Measurements from ENCODE around the gene KLF13. TPM values are rescaled to one million over a fixed set of nuclear protein-coding genes. Genes with fewer than 3 reads are reported as not detected.
A peak's percentile ranks its signal among the peaks of the same experiment; 100 is the strongest.

The KLF13 gene
- total RNA-seq, 2 experiments from 2014 or later: 134 to 145 TPM

DNA sequence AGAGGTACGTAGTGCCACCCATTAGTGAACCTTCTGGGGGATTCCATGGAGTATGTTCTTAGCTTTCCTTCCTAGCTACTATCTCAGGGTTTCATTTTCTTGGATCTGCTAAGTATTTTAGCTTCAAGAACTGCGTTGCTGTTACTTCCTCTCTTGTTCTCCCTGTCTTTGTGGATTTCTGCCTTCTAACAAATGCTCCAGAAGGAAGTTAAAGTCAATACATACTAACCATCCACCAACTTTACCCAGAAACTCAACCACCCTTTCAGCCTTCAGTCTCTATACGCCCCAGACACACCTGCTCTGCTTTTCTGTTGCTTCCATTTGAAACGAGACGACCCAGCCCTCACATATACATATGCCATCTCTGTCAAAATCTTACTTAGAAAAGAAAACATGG is 2.4 kb upstream of the KLF13 start:
- DNase-seq: no peak
- H3K4me3 Mint-ChIP-seq: peak overlapping the region; percentile 88
- intact Hi-C loops (cut with micrococcal nuclease): loop anchor here (10.0 kb wide), 1 partner anchor 329 kb away; the partner anchor contains the start of gene MTMR10
- CTCF ChIA-PET: interaction anchor here (1.0 to 1.8 kb wide), 3 partner anchors 61 to 111 kb away, joined by 3 to 6 read pairs (median 4); no protein-coding TSS in a partner anchor
- peaks cover 17% of the 10 kb centered on the region for H3K4me1 Mint-ChIP-seq (ENCODE audit: low read depth)
- H3K27me3 Mint-ChIP-seq: no peaks in the 10 kb centered on the region
- POLR2A ChIA-PET: no interaction called here
- peaks cover 10% of the 10 kb centered on the region for H3K36me3 Mint-ChIP-seq
- peaks cover 7% of the 10 kb centered on the region for H3K9me3 Mint-ChIP-seq
- H3K27ac Mint-ChIP-seq: peak overlapping the region; percentile 91

DNA sequence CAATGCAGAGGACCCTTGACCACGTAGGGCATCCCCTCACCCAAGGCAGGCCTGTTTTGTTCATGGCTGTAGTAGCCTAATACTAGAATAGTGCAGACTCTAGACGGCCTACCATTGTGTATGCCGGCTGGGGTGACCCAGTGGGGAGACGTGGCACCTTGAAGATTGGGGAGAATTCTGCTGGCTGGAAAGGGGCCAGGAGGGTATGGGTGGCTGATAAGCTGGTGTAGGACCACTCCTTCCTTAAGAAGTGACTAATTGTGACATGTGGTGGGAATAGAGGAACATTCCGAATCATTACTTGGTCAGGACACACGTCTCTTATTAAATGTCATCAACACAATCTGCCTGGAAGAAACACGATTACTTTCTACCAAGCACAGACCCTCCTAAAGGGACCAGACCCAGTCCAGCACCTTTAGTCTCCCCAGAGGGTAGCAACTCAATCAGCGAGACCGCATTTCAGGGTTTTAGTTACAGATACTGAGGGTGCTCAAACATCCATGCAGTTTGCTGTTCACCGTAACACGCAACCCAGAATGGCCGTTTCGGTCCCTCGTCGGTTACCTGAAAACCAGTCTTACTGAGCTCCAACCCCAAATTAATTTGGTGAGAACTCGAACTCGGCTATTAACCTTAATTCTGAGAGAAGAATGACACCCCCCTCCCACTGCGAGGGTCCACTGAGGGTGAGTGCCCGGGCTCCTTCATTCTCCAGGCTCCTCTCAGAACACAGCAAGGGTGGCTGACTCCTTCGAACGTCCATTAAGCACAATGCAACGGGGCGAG is 1.6 kb upstream of the KLF13 start:
- peak overlapping the region; percentile 91 for H3K27ac Mint-ChIP-seq
- H3K36me3 Mint-ChIP-seq: peaks cover 15% of the 10 kb centered on the region
- no peaks in the 10 kb centered on the region for H3K27me3 Mint-ChIP-seq
- intact Hi-C loops (cut with micrococcal nuclease): loop anchor here (10.0 kb wide), 1 partner anchor 330 kb away; the partner anchor contains the start of gene MTMR10
- H3K9me3 Mint-ChIP-seq: peaks cover 7% of the 10 kb centered on the region
- peaks cover 22% of the 10 kb centered on the region for H3K4me1 Mint-ChIP-seq (ENCODE audit: low read depth)
- DNase-seq: no peak
- ChIA-PET CTCF (interaction anchor here (0.6 to 2.3 kb wide), 7 partner anchors 38 to 347 kb away, joined by 3 to 18 read pairs (median 3); no protein-coding TSS in a partner anchor), POLR2A (interaction anchor here (1.2 to 3.0 kb wide), 7 partner anchors 17 to 110 kb away, joined by 3 to 31 read pairs (median 13); no protein-coding TSS in a partner anchor)
- H3K4me3 Mint-ChIP-seq: peak overlapping the region; percentile 88

DNA sequence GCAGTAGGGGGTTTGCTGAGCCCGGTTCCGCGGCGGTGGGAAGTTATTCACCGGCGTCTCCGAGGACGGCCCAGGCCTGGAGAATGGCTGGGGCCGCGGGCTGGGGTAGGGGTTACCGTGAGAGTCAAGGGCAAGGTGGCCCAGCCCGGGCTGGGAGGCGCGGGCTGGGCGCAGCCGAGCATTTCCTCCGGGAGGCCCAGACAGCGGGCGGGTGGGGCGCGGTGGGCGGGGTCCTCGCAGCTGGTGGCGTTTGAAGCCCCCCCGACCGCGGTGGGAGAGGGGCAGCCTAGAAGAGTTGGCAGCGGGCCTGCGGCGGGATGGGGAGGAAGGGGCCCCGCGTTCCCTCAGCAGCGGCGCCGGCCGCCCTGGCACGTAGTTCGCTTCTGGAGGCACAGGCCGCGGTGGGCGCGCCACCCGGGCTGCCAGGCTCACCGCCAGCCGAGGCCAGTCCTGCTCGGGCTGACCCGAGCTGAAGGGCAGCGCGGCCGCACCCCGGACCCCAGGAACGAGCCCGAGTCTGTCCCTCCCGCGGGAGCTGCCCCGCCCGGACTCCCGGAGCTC is 960 bp upstream of the KLF13 start:
- CTCF ChIA-PET: interaction anchor here (1.0 to 2.3 kb wide), 7 partner anchors 14 to 163 kb away, joined by 3 to 18 read pairs (median 6); no protein-coding TSS in a partner anchor

DNA sequence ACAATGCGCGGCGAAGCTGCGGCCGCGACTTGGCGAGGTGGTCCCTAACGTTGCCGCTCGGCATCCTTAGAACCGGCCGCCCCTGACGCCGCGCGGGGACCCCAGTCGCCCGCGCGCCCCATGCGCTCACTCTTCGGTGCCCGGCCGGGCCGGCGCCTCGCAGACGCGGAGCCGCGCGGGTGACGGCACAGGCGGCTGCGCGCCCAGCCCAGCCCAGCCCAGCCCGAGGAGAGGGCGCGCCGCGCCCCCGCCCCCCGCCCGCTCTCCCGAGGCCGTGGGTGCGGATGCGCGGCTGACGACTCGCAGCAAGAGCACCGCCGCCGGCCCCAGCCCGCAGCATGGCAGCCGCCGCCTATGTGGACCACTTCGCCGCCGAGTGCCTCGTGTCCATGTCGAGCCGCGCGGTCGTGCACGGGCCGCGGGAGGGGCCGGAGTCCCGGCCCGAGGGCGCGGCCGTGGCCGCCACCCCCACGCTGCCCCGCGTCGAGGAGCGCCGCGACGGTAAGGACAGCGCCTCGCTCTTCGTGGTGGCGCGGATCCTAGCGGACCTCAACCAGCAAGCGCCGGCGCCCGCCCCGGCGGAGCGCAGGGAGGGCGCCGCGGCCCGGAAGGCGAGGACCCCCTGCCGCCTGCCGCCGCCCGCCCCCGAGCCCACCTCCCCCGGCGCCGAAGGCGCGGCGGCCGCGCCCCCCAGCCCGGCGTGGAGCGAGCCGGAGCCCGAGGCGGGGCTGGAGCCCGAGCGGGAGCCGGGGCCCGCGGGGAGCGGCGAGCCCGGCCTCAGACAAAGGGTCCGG is 437 bp downstream of the KLF13 start:
- Mint-ChIP-seq H3K9me3 (no peaks in the 10 kb centered on the region), H3K36me3 (peaks cover 19% of the 10 kb centered on the region), H3K27ac (no peak overlapping the region), H3K4me1 (ENCODE audit: low read depth) (peaks cover 40% of the 10 kb centered on the region), H3K27me3 (no peaks in the 10 kb centered on the region), H3K4me3 (no peak overlapping the region)
- CTCF ChIA-PET: interaction anchor here (0.7 to 2.3 kb wide), 8 partner anchors 19 to 161 kb away, joined by 3 to 18 read pairs (median 7); no protein-coding TSS in a partner anchor
- POLR2A ChIA-PET: interaction anchor here (0.7 to 3.0 kb wide), 16 partner anchors 10 to 163 kb away, joined by 3 to 31 read pairs (median 4); no protein-coding TSS in a partner anchor
- intact Hi-C loops (cut with micrococcal nuclease): loop anchor here (1.0 to 10.0 kb wide), 7 partner anchors 34 to 332 kb away; partner anchors contain the start of gene MTMR10
- peak; percentile 78 for DNase-seq

More for the DNA sequence above, 960 bp upstream of the KLF13 start:
- Mint-ChIP-seq H3K27me3 (no peaks in the 10 kb centered on the region), H3K9me3 (peaks cover 7% of the 10 kb centered on the region), H3K27ac (peak overlapping the region; percentile 91), H3K4me1 (ENCODE audit: low read depth) (peaks cover 26% of the 10 kb centered on the region), H3K4me3 (peak overlapping the region; percentile 88), H3K36me3 (peaks cover 19% of the 10 kb centered on the region)
- peak; percentile 65 for DNase-seq
- POLR2A ChIA-PET: interaction anchor here (0.7 to 3.0 kb wide), 15 partner anchors 9 to 158 kb away, joined by 3 to 31 read pairs (median 3); no protein-coding TSS in a partner anchor
- intact Hi-C loops (cut with micrococcal nuclease): loop anchor here (1.0 to 10.0 kb wide), 7 partner anchors 36 to 331 kb away; partner anchors contain the start of gene MTMR10

DNA sequence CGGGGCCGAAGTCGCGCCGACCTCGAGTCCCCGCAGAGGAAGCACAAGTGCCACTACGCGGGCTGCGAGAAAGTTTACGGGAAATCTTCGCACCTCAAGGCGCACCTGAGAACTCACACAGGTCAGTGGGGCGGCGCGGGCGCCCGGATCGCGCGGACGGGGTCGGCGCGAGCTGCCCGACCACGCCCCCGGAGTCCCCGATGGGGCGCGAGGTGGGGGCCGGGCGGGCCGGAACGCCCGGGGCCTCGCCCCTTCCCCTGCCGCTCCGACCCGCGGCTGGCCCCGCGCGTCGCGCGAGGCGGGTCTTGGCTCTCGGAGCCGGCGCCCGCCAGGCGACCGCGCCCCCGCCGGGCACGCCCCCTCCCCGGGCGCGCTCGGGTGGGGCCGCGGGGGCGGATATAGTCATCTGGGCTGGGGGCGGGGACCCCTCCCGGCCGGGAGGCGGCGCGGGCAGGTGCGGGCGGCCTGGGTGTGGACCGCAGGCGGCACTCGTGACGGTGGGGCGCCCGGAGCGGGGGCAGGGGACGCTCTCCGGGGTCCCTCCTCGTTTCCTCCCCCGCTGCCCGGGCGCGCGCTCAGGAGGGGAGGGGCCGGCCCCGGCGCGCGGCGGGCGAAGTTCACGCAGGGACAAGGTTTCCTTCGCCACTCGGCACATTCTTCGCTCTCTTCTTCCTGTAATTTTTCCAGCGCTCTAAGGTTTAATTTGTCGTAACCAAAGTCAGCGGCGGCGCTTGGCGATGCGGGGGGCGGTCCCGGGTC is 1.2 kb downstream of the KLF13 start:
- Mint-ChIP-seq H3K9me3 (no peaks in the 10 kb centered on the region), H3K27me3 (no peaks in the 10 kb centered on the region), H3K27ac (peak overlapping the region; percentile 85), H3K4me1 (ENCODE audit: low read depth) (peaks cover 48% of the 10 kb centered on the region), H3K36me3 (peaks cover 19% of the 10 kb centered on the region), H3K4me3 (peak overlapping the region; percentile 87)
- intact Hi-C loops (cut with micrococcal nuclease): loop anchor here (1.0 to 10.0 kb wide), 4 partner anchors 14 to 333 kb away; partner anchors contain the start of gene MTMR10
- ChIA-PET CTCF (interaction anchor here (0.8 to 2.0 kb wide), 3 partner anchors 11 to 113 kb away, joined by 4 to 9 read pairs (median 9); no protein-coding TSS in a partner anchor), POLR2A (interaction anchor here (1.1 to 3.0 kb wide), 8 partner anchors 19 to 145 kb away, joined by 3 to 31 read pairs (median 10); no protein-coding TSS in a partner anchor)
- peak; percentile 75 for DNase-seq

DNA sequence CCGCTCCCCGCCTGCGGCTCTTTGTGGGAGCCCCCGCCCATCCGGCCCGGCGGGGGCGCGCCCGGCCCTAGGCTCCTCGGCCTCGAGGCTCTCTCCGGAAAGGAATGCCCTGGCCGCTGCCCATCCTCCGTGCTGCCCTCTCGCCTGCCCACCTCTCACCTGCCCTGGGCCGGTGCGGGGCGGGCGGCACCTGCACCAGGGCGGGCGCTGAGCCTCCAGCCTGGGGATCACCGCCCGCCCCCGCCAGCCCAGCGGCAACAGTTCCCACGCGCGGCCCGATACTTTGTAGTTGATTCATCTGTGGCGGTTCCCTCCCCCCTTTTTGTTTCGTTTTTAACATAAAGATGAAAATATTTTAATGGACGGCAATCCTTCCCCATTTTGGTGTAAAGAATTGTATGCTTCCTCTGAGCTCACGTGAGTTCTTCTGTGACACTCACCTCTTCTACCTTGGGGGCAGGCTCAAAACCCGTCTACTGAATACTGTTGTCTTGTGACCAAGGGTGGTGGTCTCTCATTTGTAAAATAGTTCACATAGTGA is 1.9 kb downstream of the KLF13 start:
- Mint-ChIP-seq H3K4me1 (ENCODE audit: low read depth) (peaks cover 54% of the 10 kb centered on the region), H3K9me3 (no peaks in the 10 kb centered on the region), H3K4me3 (peak overlapping the region; percentile 87), H3K36me3 (peaks cover 19% of the 10 kb centered on the region), H3K27ac (peak overlapping the region; percentile 85), H3K27me3 (no peaks in the 10 kb centered on the region)
- CTCF ChIA-PET: interaction anchor here (0.6 to 1.8 kb wide), 8 partner anchors 8 to 162 kb away, joined by 3 to 9 read pairs (median 4); no protein-coding TSS in a partner anchor
- DNase-seq: peak; percentile 90
- intact Hi-C loops (cut with micrococcal nuclease): loop anchor here (1.0 to 10.0 kb wide), 4 partner anchors 14 to 334 kb away; partner anchors contain the start of gene MTMR10
- POLR2A ChIA-PET: interaction anchor here (0.6 to 3.0 kb wide), 8 partner anchors 10 to 154 kb away, joined by 3 to 18 read pairs (median 4); no protein-coding TSS in a partner anchor

DNA sequence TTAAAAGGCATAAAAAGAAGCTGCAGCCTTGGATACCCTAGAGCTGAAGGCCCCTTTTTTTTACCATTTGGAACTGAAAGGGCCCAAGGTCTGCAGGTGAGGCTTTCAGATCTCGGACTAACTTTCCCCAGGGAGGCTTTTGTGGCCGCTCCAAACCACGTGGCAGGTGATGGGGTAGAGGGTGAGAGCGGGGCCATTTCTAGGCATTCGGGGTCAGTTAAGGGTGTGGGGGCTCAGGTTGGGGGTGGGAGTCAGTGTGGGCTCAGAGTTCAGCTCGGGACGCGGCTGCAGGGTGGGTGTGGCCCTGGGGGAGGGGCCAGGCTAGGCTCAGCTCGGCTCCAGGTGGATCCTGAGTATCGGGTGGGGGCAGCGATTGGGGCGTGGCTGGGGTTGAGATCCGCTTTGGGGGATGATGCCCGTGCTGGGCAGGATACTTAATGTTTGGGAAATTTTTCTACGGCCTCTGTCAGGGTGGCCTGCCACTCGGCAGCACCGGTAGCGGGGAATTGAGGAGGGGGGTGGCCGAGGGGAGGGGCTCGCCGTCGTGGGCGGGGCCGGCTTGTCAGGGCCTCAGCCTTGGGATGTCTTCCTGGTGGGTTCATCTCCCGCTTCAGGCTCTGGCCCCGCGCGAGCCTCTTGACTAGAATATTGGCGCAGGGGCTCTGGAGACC is 2.5 kb downstream of the KLF13 start:
- POLR2A ChIA-PET: interaction anchor here (0.6 to 3.0 kb wide), 7 partner anchors 9 to 153 kb away, joined by 3 to 18 read pairs (median 4); no protein-coding TSS in a partner anchor
- H3K27ac Mint-ChIP-seq: peak overlapping the region; percentile 85
- peaks cover 60% of the 10 kb centered on the region for H3K4me1 Mint-ChIP-seq (ENCODE audit: low read depth)

DNA sequence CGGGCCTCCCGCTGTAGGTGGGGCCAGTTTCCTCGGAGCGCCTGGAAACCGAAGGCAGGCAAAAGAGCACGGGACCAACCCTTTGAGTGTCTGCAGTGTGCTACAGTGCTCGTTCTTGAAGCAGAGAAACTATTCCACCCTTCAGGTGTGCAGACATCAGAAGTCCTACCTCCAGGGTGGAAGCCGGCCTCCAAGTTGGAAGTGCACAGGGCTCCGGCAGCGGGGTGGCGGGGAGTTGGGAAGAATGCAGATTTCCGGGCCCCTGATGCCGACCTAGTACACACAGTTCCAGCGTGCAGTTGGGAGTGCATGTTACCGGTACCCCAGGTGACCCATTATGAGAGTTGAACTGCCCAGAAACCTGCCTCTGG is 3.0 kb downstream of the KLF13 start:
- POLR2A ChIA-PET: interaction anchor here (1.2 to 3.0 kb wide), 4 partner anchors 17 to 153 kb away, joined by 3 to 18 read pairs (median 4); no protein-coding TSS in a partner anchor

More for the DNA sequence above, 2.5 kb downstream of the KLF13 start:
- H3K9me3 Mint-ChIP-seq: no peaks in the 10 kb centered on the region
- intact Hi-C loops (cut with micrococcal nuclease): loop anchor here (1.0 to 10.0 kb wide), 4 partner anchors 13 to 334 kb away; partner anchors contain the start of gene MTMR10
- no peaks in the 10 kb centered on the region for H3K27me3 Mint-ChIP-seq
- CTCF ChIA-PET: interaction anchor here (0.6 to 1.8 kb wide), 8 partner anchors 9 to 161 kb away, joined by 3 to 9 read pairs (median 4); no protein-coding TSS in a partner anchor
- peak overlapping the region; percentile 87 for H3K4me3 Mint-ChIP-seq
- peaks cover 19% of the 10 kb centered on the region for H3K36me3 Mint-ChIP-seq
- peak; percentile 49 for DNase-seq

DNA sequence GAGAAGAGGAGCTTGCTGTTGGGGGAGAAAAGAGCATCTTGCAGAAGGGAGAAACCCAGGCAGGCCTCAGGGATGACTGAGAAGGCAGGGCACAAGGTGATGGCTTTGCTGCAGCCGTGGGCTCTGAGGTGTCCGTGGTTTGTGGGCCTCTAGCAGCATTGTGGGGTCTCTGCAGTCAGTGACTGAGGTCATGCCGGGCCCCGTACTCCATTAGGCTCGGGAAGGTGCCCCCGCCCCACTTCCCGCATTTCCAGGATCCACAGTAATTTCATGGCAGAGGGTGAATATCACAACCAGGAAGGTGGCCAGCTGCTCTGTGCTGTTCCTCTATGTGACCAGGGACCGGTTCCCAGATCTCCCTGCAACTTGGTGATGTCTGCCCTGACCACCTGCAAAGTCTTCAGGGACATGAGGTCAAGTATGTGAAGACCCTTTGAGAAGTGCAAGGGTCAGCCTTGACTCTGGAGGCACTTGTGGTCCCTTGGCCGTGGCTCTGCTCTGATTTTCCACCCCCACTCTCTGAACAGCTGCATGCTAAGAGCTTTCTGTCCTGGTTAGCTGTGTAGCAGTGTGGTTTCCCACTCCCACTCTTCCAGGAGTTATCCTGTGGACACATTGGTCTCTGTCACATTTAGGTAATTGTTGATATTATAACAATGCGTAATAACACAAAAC is 3.6 kb downstream of the KLF13 start:
- ChIA-PET POLR2A (interaction anchor here (1.1 to 3.0 kb wide), 2 partner anchors 12 to 17 kb away, joined by 3 to 18 read pairs; no protein-coding TSS in a partner anchor), CTCF (interaction anchor here (0.9 kb wide), 1 partner anchor 115 kb away, joined by 3 read pairs; no protein-coding TSS in a partner anchor)
- H3K36me3 Mint-ChIP-seq: peaks cover 19% of the 10 kb centered on the region
- H3K4me3 Mint-ChIP-seq: peak overlapping the region; percentile 87
- H3K27ac Mint-ChIP-seq: peak overlapping the region; percentile 63
- H3K27me3 Mint-ChIP-seq: no peaks in the 10 kb centered on the region
- intact Hi-C loops (cut with micrococcal nuclease): no loop called here
- peaks cover 59% of the 10 kb centered on the region for H3K4me1 Mint-ChIP-seq (ENCODE audit: low read depth)
- no peak for DNase-seq
- no peaks in the 10 kb centered on the region for H3K9me3 Mint-ChIP-seq

More for the DNA sequence above, 3.0 kb downstream of the KLF13 start:
- Mint-ChIP-seq H3K4me1 (ENCODE audit: low read depth) (peaks cover 59% of the 10 kb centered on the region), H3K27ac (peak overlapping the region; percentile 85), H3K36me3 (peaks cover 19% of the 10 kb centered on the region), H3K27me3 (no peaks in the 10 kb centered on the region), H3K4me3 (peak overlapping the region; percentile 87), H3K9me3 (no peaks in the 10 kb centered on the region)
- CTCF ChIA-PET: interaction anchor here (1.0 to 1.2 kb wide), 4 partner anchors 13 to 161 kb away, joined by 3 to 8 read pairs (median 6); no protein-coding TSS in a partner anchor
- no peak for DNase-seq
- intact Hi-C loops (cut with micrococcal nuclease): loop anchor here (10.0 kb wide), 1 partner anchor 335 kb away; the partner anchor contains the start of gene MTMR10

Data from activated CD4-positive, alpha-beta memory T cell treated with anti-CD3 and anti-CD28 coated beads for 36 hours (primary cell).